K562 (cell line): Measurements from ENCODE around the gene KDM2A. TPM values are rescaled to one million over a fixed set of nuclear protein-coding genes. Genes with fewer than 3 reads are reported as not detected.

Experiments used
- CBFA2T2 ChIP-seq: fragments of 450-650 bp; conservative IDR thresholded peaks from 2 replicates; pipeline ENCODE4 v1.6.1; 2017; ENCODE audit warnings: mild to moderate bottlenecking
- REST ChIP-seq, 2 experiments: fragments of 450-650 bp; formaldehyde crosslinking in 1 of 2; IDR thresholded peaks; 2 replicates each; pipeline versions ENCODE4 v1.4.0 to v1.6.1; 2014 to 2020; ENCODE audit warnings: mild to moderate bottlenecking in 2 of 2, borderline replicate concordance in 1 of 2, low read depth in 1 of 2
- SIN3B ChIP-seq: fragments of 450-650 bp; IDR thresholded peaks from 2 replicates; pipeline ENCODE4 v1.6.1; 2017; ENCODE audit warnings: low read depth, mild to moderate bottlenecking, moderate library complexity
- STAG1 ChIP-seq: sonication (generic); formaldehyde crosslinking; IDR thresholded peaks from 2 replicates; pipeline ENCODE4 v1.5.0; 2020; ENCODE audit warnings: missing genetic modification reagents, borderline replicate concordance
- ZBTB26 ChIP-seq: fragments of 450-650 bp; formaldehyde crosslinking; IDR thresholded peaks from 2 replicates; pipeline ENCODE4 v1.4.0; 2022; ENCODE audit warnings: missing genetic modification characterization
- ZNF318 ChIP-seq, 2 experiments: fragments of 450-650 bp; IDR thresholded peaks; 2 replicates each; pipeline ENCODE4 v1.6.1; 2016; ENCODE audit warnings: mild to moderate bottlenecking in 2 of 2, borderline replicate concordance in 1 of 2, low read depth in 1 of 2, moderate library complexity in 1 of 2
- ZNF644 ChIP-seq: fragments of 200-800 bp; sonication (Bioruptor generic); IDR thresholded peaks from 2 replicates; pipeline ENCODE4 v1.6.1; 2016; ENCODE audit warnings: low read depth, missing genetic modification characterization, missing compliant biosample characterization
- polyA plus RNA-seq, 8 experiments: library from polyadenylated mRNA; depleted of rRNA in 4 of 8; stranded (reverse) in 5 of 8; unstranded in 3 of 8; fragments of >200 nt; fragmentation: Nextera tagmentation in 2 of 8; fragmentation: Illumina TruSeq in 1 of 8; extraction: Ambion mirVana in 2 of 8; extraction: Trizol in 1 of 8; gene quantifications; 2 replicates each; pipeline versions ENCODE4 v1.2.1 to v1.2.3, GENCODE V29; 2011 to 2014; ENCODE audit warnings: inconsistent platforms in 1 of 8, missing spikeins in 1 of 8
- total RNA-seq, 7 experiments: library from RNA; depleted of rRNA in 6 of 7; stranded (reverse); fragments of >200 nt in 6 of 7; fragmentation: Illumina TruSeq in 2 of 7; extraction: Trizol in 2 of 7; gene quantifications; 2 replicates each; pipeline versions ENCODE4 v1.2.1 to v1.2.3, GENCODE V29; 2011 to 2021; ENCODE audit warnings: low replicate concordance in 1 of 7

Gene KDM2A
- total and polyA plus RNA-seq, 9 of the 15 experiments (the other 6 are each of a cell fraction or from before 2014, with no cell fraction given): 5.0 to 39.3 (median 21.3) TPM

- no peak for TF ChIP-seq ZNF318 (IDR thresholded peaks at IDR 0.05; ENCODE audit: borderline replicate concordance in 1 of 2, low read depth in 1 of 2)
- TF ChIP-seq REST (IDR thresholded peaks at IDR 0.05; ENCODE audit: borderline replicate concordance): peak; percentile 46
- TF ChIP-seq REST (CRISPR knock-in tag; IDR thresholded peaks at IDR 0.05; ENCODE audit: low read depth): no peak
- no peak for TF ChIP-seq STAG1 (CRISPR knock-in tag)
- 0 out of 2 replicates have a peak, but pooled peaks have one; percentile 19 for TF ChIP-seq SIN3B
- no peak for TF ChIP-seq ZBTB26
- no peak for TF ChIP-seq CBFA2T2
- no peak; the same call in 1 of the 2 replicates for TF ChIP-seq ZNF644 (tag)
These were observed 157.7 kb downstream of the KDM2A start (continued) for GRCh38 chr11:67276781-67277230.
